SKM-1 (cell line): Measurements from ENCODE around the gene SHF.
A peak's percentile ranks its signal among the peaks of the same experiment; 100 is the strongest.

Experiments used
- DNase-seq: peaks from one replicate; lab custom pipeline; 2025; ENCODE audit not compliant: unreplicated experiment; lab: John Stamatoyannopoulos, UW

The SHF gene

GRCh38 chr15:45130291-45131000, 57.3 kb downstream of the SHF start:
- DNase-seq = no peak

DNA sequence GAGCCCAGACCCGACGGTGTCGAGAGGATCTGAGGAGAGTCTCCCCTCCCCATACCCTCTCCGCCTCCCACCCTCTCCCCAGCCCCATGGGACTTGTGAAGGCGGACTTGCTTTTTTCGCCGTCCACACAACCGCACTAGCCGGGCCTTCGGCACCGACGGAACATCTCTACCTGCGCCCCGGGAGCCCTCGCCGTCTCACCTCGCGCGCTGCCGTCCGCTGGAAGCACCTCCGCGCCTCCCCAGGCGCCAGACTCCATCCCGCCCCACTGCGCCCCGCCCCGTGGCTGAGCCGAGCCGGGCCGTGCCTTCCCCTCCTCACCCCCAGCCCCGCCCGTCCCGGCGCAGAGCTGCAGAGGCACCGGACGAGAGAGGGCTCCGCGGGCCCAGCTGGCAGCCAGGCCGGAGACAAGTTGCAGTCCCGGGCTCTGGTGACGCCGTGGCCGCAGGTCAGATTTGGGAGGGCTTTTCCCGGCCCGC, 58.1 kb downstream of the SHF start, which contains the start of the genes DUOX1 and DUOXA1:
TSS of gene DUOX1 (plus strand) at position 344 of the 479 bp plus-strand sequence. CDS start 1,973 bp downstream, outside the sequence.
TSS of gene DUOXA1 (minus strand) at position 229 of the 479 bp plus-strand sequence. CDS start 6,865 bp downstream, outside the sequence.
- DNase-seq = no peak

GRCh38 chr15:45128971-45129639, 58.7 kb downstream of the SHF start:
- DNase-seq = no peak

- DNase-seq = no peak
Observed at GRCh38 chr15:45126535-45127158, 61.1 kb downstream of the SHF start.

GRCh38 chr15:45123397-45123796, 64.4 kb downstream of the SHF start:
- no peak for DNase-seq

DNA sequence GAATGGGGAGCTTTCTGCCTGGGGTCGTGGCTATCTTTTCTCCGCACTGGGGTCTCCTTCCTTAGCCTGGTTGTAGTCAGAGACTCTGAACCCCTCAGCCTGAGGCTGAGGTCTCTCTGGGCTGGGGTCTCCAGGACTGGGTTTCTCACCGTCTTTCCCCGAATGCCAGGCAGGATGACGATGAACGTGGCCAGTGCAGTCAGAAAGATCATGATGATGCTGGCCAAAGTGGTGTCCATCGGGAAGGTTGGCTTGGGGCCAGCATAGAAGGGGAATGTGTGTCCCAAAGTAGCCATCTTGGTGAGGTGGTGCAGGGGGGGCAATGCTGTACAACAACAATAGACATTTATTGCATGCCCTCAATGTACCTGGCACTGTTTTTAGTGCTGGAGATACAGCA, 65.0 kb downstream of the SHF start:
- no peak for DNase-seq

- no peak for DNase-seq
Observed at GRCh38 chr15:45121706-45122417, 65.9 kb downstream of the SHF start.

- DNase-seq = no peak
Observed at GRCh38 chr15:45121020-45121419, 66.7 kb downstream of the SHF start.

DNA sequence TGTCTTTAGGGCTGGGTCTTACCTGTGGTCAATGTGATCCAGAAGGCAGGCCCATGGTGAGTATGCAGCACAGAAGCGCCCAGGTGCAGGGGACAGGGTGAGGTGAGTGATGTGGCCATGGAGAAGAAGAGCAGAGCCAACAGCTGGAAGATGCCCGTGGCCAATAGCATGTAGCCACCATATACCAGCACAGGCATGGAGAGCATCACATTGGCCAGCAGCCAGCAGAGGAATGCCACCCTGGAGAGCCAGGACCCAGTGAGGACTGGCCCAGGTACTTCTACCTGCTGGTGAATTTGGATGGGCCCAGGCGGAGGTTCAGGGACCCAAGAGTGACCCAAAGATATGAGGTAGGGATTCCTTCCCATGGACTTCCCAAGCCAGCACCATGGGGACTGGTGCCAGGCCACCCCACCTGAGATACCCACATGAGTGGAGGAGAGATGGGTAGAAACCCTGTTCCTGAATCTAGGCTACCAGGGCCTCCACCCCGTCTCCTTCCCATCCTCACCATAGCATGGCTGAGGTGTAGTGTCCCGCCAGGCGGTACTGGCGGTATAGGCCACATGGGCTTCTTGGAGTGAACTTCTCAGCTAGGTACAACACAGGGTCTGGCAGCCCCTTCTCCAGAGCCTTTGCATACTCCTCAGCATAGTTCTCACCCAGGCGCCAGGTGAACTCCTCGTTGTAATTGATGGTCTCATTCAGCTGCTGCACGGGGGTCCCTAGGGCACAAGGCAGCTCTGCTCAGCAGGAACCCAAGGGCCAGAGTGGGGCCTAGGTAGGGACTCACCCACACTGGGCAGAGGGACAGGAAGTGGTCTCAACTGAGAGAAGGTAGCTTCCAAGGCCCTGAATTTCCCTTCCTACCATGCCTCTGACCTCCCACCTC, 67.4 kb downstream of the SHF start:
- no peak for DNase-seq

DNA sequence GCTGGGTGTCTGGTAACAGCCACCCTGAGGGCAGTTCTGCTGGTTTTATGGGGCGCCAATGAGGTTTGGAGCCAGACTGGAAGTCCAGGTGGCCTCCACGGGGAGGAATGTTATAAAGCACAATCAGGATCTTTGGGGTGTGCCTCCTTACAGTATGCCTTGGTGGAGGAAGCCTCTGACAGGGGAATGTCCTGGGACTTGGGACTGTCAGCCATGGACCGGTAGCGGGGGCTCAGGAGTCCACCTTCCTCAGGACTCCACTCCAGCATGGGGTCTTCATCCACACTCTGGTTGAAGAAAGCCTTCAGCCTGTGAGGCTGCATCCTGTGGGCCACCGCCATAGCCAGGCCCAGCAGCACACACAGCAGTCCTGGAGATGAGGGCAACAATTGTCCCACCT, 68.8 kb downstream of the SHF start:
- DNase-seq = no peak

DNA sequence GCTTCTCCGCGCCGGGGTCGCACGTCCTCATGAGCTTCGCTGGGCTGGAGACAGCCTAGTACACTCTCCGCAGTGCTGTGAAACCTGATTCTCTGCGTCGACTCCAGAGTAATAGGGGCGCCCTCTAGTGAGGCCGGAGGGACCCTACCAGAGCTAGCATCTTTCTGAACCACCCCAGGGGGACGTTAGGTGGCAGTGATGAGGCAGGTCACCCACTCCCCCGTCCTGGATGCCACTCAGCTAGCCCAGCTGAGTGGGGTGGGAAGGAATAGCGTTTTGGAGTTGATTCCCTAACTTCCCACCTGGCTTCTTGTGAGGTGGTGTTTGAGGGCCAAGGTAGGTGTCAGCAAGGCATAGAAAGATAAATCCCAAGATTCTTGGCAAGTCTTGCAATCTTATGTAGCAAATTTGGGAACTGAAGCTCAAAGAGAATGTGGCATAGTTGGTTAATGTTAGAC, 69.6 kb downstream of the SHF start:
- peak; percentile 89 for DNase-seq

GRCh38 chr15:45117308-45118130, 70.2 kb downstream of the SHF start:
- no peak for DNase-seq
